Neural progenitor cell (in vitro differentiated cells): ENCODE measurements around the gene CDKN1A. TPM values are rescaled to one million over a fixed set of nuclear protein-coding genes. Genes with fewer than 3 reads are reported as not detected.

Experiments used
- DNase-seq: peaks from one replicate; pipeline ENCODE4 v3.0.0-alpha.2; 2016; ENCODE audit warnings: low spot score
- H2AFZ ChIP-seq: fragments of 200-600 bp; sonication (generic); replicated peaks from 2 replicates; pipeline ENCODE4 v1.6.1; 2016; ENCODE audit warnings: antibody characterized with exemption
- H3F3A ChIP-seq: fragments of 200-600 bp; sonication (generic); 2 replicates; pipeline ENCODE4 v1.6.1; 2016; ENCODE audit warnings: antibody characterized with exemption, low read depth
- H3K27ac ChIP-seq: fragments of 200-600 bp; sonication (generic); 2 replicates; pipeline ENCODE4 v1.5.1; 2016; ENCODE audit warnings: mild to moderate bottlenecking
- H3K27me3 ChIP-seq: fragments of 200-600 bp; sonication (generic); 2 replicates; pipeline ENCODE4 v1.6.1; 2016; ENCODE audit warnings: mild to moderate bottlenecking, moderate library complexity
- H3K36me3 ChIP-seq: fragments of 200-600 bp; sonication (generic); 2 replicates; pipeline ENCODE4 v1.5.1; 2016
- H3K4me1 ChIP-seq: fragments of 200-600 bp; sonication (generic); 2 replicates; pipeline ENCODE4 v1.6.1; 2016; ENCODE audit warnings: mixed run types
- H3K4me2 ChIP-seq: fragments of 200-600 bp; sonication (generic); 2 replicates; pipeline ENCODE4 v1.6.1; 2016
- H3K4me3 ChIP-seq: fragments of 200-600 bp; sonication (generic); 2 replicates; pipeline ENCODE4 v1.5.1; 2016
- H3K79me2 ChIP-seq: fragments of 200-600 bp; sonication (generic); 2 replicates; pipeline ENCODE4 v1.6.1; 2016; ENCODE audit warnings: low read depth
- H3K9ac ChIP-seq: fragments of 200-600 bp; sonication (generic); 2 replicates; pipeline ENCODE4 v1.6.1; 2016
- H3K9me3 ChIP-seq: fragments of 200-600 bp; sonication (generic); 2 replicates; pipeline ENCODE4 v1.5.1; 2016; ENCODE audit warnings: low read depth
- H4K20me1 ChIP-seq: fragments of 200-600 bp; sonication (generic); 2 replicates; pipeline ENCODE4 v1.6.1; 2016; ENCODE audit warnings: low read depth
- H3K27ac Mint-ChIP-seq: 3 replicates; pipeline ENCODE4 v1.8.0; 2021; ENCODE audit warnings: mixed read lengths
- H3K27me3 Mint-ChIP-seq: 2 replicates; pipeline ENCODE4 v1.8.0; 2022; ENCODE audit warnings: low read depth, mild to moderate bottlenecking, inconsistent platforms, moderate library complexity, mixed read lengths; ENCODE audit not compliant: insufficient read depth
- H3K36me3 Mint-ChIP-seq: 3 replicates; pipeline ENCODE4 v1.8.0; 2021; ENCODE audit warnings: mixed read lengths
- H3K4me1 Mint-ChIP-seq: 3 replicates; pipeline ENCODE4 v1.8.0; 2021; ENCODE audit warnings: mixed read lengths
- H3K4me3 Mint-ChIP-seq: 3 replicates; pipeline ENCODE4 v1.8.0; 2021; ENCODE audit warnings: mild to moderate bottlenecking, moderate library complexity, mixed read lengths
- H3K9me3 Mint-ChIP-seq: 3 replicates; pipeline ENCODE4 v1.8.0; 2020; ENCODE audit warnings: mixed read lengths
- EZH2 ChIP-seq: fragments of 200-600 bp; sonication (generic); IDR thresholded peaks from 2 replicates; pipeline ENCODE4 v1.6.1; 2017; ENCODE audit warnings: antibody characterized with exemption, mild to moderate bottlenecking, moderate library complexity
- EZH2phosphoT487 ChIP-seq: fragments of 200-600 bp; sonication (generic); IDR thresholded peaks from 2 replicates; pipeline ENCODE4 v1.6.1; 2017; ENCODE audit warnings: antibody characterized with exemption
- total RNA-seq: library from RNA; depleted of rRNA; stranded (reverse); fragments of >200 nt; gene quantifications from 2 replicates; pipeline ENCODE4 v1.2.3, GENCODE V29; 2015; ENCODE audit warnings: low replicate concordance
- TF ChIP-seq, protein P1 (sequence below): fragments of 200-600 bp; sonication (generic); IDR thresholded peaks from 2 replicates; pipeline ENCODE4 v1.5.1; 2017; ENCODE audit warnings: antibody characterized with exemption, mild to moderate bottlenecking

The CDKN1A gene
- total RNA-seq, 1 donor from 2014 or later: 7.0 TPM

DNA sequence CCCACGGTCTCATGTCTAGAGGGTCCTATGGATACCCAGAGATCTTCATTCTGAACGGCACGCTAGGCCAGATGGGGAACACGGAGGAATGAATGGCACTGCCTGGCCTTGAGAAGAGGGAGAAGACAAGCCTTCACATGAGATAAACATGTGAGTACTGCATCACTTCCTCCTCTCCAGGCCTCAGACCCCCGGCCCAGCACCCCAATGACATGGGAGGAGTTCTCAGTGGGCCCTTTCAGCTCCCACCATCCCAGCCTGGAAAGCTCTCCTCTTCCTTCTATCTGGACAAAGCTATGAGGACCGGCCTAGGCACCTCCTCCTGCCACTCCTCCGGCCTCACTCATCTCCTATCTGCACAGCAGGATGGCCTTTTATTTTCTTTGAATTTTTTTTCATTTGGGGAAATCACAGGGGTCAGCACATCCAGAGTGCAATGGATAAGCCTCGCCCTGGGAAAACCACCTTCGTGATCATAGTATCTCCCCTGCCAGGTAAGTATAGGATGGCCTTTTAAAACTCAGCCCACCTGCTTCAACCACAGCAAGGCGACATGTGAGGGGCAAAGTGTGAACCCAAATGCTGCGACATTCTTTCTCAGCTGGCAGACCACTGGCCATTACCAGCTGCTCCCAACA, 39.2 kb upstream of the CDKN1A start:
- Histone ChIP-seq H3K27me3 (no peaks in the 10 kb centered on the region), H3K4me2 (no peak overlapping the region), H3K27ac (no peak overlapping the region), H3K9me3 (no peaks in the 10 kb centered on the region), H2AFZ (no peak overlapping the region), H3K79me2 (no peaks in the 10 kb centered on the region), H3F3A (peaks cover 6% of the 10 kb centered on the region), H3K9ac (no peak overlapping the region), H3K4me3 (no peak overlapping the region), H4K20me1 (no peaks in the 10 kb centered on the region), H3K4me1 (peaks cover 10% of the 10 kb centered on the region), H3K36me3 (no peaks in the 10 kb centered on the region)
- Mint-ChIP-seq H3K4me3 (no peak overlapping the region), H3K27ac (peak overlapping the region; percentile 73), H3K9me3 (no peaks in the 10 kb centered on the region), H3K4me1 (peaks cover 43% of the 10 kb centered on the region), H3K36me3 (no peaks in the 10 kb centered on the region), H3K27me3 (peaks cover 5% of the 10 kb centered on the region)
- no peak for DNase-seq
- TF ChIP-seq EZH2 (no peak), EZH2phosphoT487 (no peak)
- TF ChIP-seq, protein P1, sequence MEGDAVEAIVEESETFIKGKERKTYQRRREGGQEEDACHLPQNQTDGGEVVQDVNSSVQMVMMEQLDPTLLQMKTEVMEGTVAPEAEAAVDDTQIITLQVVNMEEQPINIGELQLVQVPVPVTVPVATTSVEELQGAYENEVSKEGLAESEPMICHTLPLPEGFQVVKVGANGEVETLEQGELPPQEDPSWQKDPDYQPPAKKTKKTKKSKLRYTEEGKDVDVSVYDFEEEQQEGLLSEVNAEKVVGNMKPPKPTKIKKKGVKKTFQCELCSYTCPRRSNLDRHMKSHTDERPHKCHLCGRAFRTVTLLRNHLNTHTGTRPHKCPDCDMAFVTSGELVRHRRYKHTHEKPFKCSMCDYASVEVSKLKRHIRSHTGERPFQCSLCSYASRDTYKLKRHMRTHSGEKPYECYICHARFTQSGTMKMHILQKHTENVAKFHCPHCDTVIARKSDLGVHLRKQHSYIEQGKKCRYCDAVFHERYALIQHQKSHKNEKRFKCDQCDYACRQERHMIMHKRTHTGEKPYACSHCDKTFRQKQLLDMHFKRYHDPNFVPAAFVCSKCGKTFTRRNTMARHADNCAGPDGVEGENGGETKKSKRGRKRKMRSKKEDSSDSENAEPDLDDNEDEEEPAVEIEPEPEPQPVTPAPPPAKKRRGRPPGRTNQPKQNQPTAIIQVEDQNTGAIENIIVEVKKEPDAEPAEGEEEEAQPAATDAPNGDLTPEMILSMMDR: no peak

DNA sequence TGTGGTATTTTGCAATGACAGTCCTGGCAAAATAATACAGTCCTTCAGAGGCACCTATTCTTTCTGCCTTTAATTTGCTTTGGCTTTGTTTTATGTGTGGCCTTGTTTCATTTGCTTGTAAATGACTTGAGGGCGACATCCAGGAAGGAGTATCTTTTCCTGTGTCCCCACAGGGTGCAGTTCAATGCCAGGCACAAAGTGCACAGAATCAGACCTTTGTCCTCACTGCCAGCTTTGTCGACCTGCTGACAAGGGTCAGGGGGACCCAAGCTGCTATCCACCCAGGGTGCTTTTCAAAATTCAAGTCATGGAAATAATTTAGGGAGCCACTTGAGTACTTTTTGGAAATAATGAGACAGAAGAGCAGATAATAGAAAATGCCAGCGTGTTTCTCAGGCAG, 37.0 kb upstream of the CDKN1A start:
- Mint-ChIP-seq H3K36me3 (no peaks in the 10 kb centered on the region), H3K27ac (peak overlapping the region; percentile 89), H3K4me1 (peaks cover 40% of the 10 kb centered on the region), H3K4me3 (no peak overlapping the region), H3K27me3 (peaks cover 3% of the 10 kb centered on the region), H3K9me3 (no peaks in the 10 kb centered on the region)
- Histone ChIP-seq H3K27me3 (no peaks in the 10 kb centered on the region), H3K9ac (no peak overlapping the region), H3K4me3 (no peak overlapping the region), H3K36me3 (no peaks in the 10 kb centered on the region), H4K20me1 (no peaks in the 10 kb centered on the region), H3F3A (peaks cover 6% of the 10 kb centered on the region), H3K27ac (no peak overlapping the region), H3K9me3 (no peaks in the 10 kb centered on the region), H3K4me2 (no peak overlapping the region), H2AFZ (no peak overlapping the region), H3K4me1 (peaks cover 10% of the 10 kb centered on the region), H3K79me2 (no peaks in the 10 kb centered on the region)
- no peak for TF ChIP-seq EZH2
- no peak for TF ChIP-seq EZH2phosphoT487
- TF ChIP-seq, protein P1: no peak
- DNase-seq: no peak

DNA sequence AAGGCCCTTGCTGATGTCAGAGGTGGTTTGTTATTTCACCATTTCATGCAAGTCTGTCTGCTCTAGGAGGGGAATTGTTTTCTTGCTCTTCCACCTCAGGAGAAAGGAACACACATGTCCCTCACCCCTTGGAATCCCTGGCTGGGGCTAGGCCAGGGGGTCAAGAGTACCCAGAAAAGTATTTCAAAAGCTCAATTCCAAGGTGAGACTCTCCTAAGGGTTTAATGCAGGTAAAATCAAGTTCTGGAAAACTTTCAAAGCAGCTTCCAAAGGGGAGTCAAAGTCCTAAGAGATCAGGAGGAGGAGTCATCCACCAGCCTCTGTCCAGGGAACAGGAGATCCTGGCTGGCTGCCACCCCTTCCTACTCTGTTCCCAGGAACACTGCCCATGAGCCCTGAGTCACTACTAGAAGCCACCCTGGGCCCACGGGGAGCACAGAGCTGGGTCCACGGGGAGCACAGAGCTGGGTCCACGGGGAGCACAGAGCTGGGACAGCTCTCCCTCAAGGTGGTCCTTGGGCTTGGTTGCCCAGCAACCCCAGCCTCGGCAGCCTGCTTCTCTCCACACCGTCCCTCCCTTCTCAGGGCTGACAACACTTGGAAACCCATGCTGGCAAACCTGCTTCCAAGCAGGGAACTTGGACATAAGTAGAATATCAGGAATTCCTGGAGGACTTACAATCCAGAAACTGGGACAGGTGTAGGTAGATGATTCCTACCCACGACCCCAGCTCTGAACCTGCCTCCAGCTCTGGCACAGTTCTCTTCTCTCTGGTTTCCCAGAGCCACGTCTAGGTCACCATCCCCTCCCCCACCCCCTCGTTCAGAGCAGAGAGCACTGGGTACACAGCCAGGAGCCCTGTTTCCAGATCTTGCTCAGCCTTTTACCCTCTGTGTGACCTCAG, 35.3 kb upstream of the CDKN1A start:
- Mint-ChIP-seq H3K27ac (peak overlapping the region; percentile 37), H3K9me3 (no peaks in the 10 kb centered on the region), H3K4me3 (no peak overlapping the region), H3K4me1 (peaks cover 27% of the 10 kb centered on the region), H3K36me3 (no peaks in the 10 kb centered on the region), H3K27me3 (no peaks in the 10 kb centered on the region)
- Histone ChIP-seq H3K9ac (no peak overlapping the region), H3K27ac (no peak overlapping the region), H4K20me1 (no peaks in the 10 kb centered on the region), H3K9me3 (no peaks in the 10 kb centered on the region), H3K4me2 (no peak overlapping the region), H2AFZ (no peak overlapping the region), H3K27me3 (no peaks in the 10 kb centered on the region), H3K79me2 (no peaks in the 10 kb centered on the region), H3K36me3 (no peaks in the 10 kb centered on the region), H3F3A (peaks cover 15% of the 10 kb centered on the region), H3K4me1 (peaks cover 19% of the 10 kb centered on the region), H3K4me3 (no peak overlapping the region)
- TF ChIP-seq EZH2phosphoT487 (no peak), EZH2 (no peak)
- TF ChIP-seq, protein P1: no peak
- DNase-seq: no peak
